NCI-H345 treated with DMSO at 0.1 percent for 48 hours (cell line): ENCODE data around the gene REC8.
"Not testable (repeated sequence)": the region's sequence is repeated elsewhere in the genome, so short reads cannot be mapped to it uniquely, and the experiment has no call there.

Experiments
- DNase-seq: peaks from one replicate; lab custom pipeline; 2025; ENCODE audit not compliant: unreplicated experiment; lab: John Stamatoyannopoulos, UW

REC8 gene

GRCh38 chr14:24183014-24183481 is 11.2 kb downstream of the REC8 start:
- no peak for DNase-seq

DNA sequence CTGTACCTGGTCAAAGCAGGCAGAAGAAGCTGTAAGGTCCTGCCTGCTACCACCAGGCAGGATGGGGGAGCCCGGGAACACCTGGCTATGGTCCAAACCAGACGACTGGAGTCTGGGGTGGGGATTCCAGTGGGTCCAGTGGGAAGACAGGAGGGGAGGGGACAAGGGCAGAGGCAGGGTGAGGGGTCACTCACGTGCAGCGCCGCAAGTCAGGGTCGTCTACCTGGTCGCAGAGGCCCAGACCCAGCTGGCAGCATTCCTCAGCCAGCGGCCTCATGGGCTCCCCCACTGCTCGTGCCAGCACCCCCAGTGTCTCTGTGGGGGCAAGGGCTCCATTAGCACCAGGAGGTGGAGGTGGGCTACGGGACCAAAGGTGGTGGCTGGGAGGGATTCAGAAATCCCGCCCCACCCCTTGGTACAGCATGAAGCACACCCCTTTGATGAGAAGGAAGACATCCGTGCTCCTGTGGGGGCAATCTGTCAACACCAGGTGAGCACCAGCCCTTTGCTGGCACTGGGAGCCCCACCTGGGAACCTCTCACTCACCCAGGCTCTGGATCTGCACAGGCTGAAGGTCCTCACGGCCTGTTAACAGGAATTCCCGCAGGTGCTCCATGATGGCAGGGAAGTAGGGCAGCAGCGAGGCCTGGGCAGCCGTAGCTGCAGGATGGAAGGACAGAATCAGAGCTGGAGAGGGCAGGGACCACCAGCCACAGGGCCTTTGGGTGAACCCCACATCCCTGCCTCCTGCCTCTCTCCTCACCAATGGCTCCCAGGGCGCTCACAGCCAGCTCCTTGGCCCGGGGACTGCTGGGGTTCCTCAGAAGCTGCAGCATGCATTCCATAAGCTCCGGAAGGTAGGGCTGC is 12.5 kb downstream of the REC8 start:
- no peak for DNase-seq

- no peak for DNase-seq
Observed at GRCh38 chr14:24185026-24185425, 13.1 kb downstream of the REC8 start.

GRCh38 chr14:24185741-24186140 is 13.9 kb downstream of the REC8 start:
- no peak for DNase-seq

- no peak for DNase-seq
Observed at GRCh38 chr14:24186831-24187538, 15.1 kb downstream of the REC8 start.

GRCh38 chr14:24187539-24187915 is 15.6 kb downstream of the REC8 start:
- DNase-seq = no peak

- DNase-seq = peak; percentile 94
Observed at GRCh38 chr14:24188251-24189058, 16.6 kb downstream of the REC8 start, which contains the start of gene IPO4. TSS of gene IPO4 (minus strand) at chr14:24188816. CDS start at chr14:24188787, 29 bp downstream.

DNA sequence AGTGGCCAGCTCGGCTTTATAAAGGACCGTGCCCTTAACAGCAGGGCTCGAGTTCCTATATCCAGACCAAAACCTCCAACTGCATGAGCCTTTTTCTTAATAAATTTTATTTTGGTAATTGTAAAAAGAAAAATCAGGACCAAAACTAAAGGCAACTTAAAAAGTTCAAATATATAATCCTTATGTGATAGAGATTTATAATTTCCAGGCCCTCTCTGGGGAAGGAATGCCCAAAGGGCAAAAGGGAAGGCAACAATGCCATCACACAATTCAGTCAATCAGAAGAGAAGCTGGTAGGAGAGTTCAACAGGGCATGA is 17.1 kb downstream of the REC8 start:
- no peak for DNase-seq

- DNase-seq = no peak
Observed at GRCh38 chr14:24189460-24189859, 17.6 kb downstream of the REC8 start.

GRCh38 chr14:24190416-24190815 is 18.5 kb downstream of the REC8 start:
- DNase-seq = no peak

- DNase-seq = no peak
Observed at GRCh38 chr14:24192933-24193332, 21.1 kb downstream of the REC8 start.

DNA sequence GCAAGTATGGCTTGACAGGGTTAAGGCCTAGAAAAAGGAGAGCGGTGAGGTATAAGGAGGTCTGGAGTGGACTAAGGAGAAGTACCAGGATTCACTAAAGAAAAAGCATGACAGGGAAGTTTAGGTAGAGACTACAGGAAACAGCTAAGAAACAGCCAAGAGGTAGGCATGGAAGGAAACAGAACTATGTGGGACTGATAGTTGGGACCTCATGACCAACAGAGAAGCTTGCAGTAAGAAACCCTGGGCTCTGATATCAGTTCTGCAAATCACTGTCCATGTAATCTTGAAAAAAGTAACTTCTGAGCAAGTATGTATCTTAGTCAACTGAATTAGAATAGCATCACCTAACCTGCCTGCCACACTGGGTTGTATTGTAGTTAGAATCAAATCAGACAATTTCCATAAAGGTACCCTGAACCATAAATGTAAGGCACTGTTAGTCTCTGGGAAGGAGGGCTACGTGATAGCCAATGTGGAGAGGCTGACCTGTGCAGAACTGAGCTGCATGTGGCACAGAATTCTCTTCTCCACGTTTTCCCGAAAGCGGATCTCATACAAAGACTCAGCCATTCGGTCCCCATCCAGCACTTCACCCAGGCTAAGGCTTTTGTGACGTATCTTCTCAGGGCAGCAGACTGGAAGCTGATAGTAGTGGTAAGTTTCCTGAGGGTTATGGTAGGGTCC is 22.4 kb downstream of the REC8 start:
- no peak for DNase-seq

GRCh38 chr14:24194873-24195185 is 22.9 kb downstream of the REC8 start:
- no peak for DNase-seq

- DNase-seq = peak; percentile 63
Observed at GRCh38 chr14:24195186-24196070, 23.5 kb downstream of the REC8 start, which contains the start of gene TM9SF1. TSS of gene TM9SF1 (minus strand) at chr14:24195441. CDS start at chr14:24195019, 422 bp downstream.

DNA sequence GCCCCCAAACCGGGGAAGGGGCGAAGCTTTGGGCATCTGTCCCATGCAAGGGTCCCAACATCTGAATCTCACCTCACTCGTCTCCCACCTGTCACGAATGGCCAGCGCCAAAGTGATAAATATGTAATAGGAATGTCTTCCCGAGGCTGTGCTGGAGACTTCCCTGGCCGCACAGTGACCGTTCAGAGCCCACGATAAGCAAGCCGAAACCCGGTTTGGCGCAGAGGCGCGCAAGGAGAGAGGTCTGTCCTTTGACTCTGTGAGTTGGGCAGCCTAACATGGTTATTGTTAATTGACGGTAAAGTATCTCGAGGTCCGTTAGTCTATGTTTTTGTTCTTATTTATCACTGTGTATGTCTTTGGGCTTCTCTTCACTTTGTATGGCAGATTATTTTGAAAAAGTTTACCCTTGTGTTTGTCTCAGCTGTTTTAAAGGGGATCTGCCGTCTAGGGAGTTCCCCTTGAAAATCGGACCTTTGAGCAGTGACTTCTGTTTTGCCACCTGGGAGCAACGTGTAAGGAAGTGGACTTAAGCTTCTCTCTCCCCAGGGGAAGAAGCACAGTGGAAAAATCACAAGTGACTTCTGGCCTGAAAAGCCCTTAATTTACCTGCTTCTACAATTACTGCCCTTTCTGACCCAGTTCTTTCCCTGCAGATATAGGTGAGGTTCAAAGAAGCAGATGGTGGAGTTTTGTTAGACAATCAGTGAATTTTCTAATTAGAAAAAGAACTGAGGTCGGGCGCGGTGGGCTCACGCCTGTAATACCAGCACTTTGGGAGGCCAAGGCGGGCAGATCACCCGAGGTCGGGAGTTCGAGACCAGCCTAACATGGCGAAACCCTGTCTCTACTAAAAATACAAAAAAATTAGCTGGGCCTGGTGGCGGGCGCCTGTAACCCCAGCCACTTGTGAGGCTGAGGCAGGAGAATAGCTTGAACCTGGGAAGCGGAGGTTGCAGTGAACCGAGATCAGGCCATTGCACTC is 24.5 kb downstream of the REC8 start:
- DNase-seq = no peak

DNA sequence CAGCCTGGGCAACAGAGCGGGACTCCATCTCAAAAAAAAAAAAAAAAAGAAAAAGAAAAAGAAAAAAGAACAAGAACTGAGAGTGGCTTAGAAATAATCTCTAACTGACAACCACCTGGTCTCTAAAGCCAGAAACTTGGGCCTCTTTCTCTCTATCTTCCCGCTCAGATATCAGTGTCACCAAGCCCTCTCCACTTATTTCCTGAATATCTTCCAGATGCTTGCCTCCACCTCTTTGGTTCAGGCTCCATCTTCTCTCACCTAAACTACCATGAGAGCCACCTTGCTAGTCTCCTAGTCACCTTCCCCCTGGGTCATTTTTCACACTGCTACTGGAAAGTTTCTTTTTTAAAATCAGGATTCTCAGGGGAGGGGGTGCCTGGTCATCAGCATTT is 25.2 kb downstream of the REC8 start:
- no peak for DNase-seq

DNA sequence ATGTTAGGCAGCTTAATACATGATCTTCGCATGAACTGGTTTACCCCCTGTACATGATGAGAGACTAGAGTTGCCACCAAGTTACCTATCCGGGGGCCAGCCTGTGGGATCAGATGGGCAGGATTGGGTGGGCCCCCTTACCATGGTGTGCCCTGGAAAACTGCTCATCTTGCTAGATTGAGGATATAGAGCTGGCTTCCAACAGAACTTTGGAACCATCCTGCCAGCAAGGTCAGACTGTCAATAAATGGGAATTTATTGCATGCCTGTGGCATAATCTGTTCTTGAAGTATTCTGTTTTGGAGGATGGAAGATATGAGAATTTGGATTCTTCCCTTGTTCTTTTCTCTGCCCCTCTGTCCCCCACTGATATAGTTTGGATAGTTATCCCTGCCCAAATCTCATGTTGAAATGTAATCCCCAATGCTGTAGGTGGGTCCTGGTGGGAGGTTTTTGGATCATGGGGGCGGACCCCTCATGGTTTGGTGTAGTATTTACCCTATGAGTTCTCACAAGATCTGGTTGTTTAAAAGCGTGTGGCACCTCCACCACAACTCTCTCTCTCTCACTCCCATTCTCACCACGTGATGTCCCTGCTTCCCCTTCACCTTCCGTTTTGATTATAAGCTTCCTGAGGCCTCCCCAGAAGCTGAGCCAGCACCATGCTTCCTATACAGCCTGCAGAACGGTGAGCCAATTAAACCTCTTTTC is 27.1 kb downstream of the REC8 start:
- DNase-seq = no peak

DNA sequence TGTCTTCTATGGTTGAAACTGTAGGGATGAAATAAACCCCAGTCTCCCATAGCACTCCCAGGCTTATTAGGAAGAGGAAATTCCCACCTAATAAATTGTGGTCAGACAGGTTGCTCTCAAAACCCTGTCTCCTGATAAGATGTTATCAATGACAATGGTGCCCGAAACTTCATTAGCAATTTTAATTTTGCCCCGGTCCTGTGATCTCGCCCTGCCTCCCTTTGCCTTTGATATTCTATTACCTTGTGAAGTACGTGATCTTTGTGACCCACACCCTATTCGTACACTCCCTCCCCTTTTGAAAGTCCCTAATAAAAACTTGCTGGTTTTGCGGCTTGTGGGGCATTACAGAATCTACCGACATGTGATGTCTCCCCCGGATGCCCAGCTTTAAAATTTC is 30.7 kb downstream of the REC8 start:
- not testable (repeated sequence) for DNase-seq
